Measurements from ENCODE around the gene EXOC3L2. TPM values are rescaled to one million over a fixed set of nuclear protein-coding genes. Genes with fewer than 3 reads are reported as not detected.

EXOC3L2 gene
- total RNA-seq, 1 experiment from 2014 or later, result not detected

GRCh38 chr19:45253396-45254027 is 8.3 kb upstream of the EXOC3L2 start:
- TSS peak; percentile 29 for BruUV-seq (replicated peaks)

More at GRCh38 chr19:45253396-45254027, 8.3 kb upstream of the EXOC3L2 start:
- Histone ChIP-seq H3K9ac (ENCODE audit: low read length) (no peak overlapping the region), H2AFZ (ENCODE audit: low read depth, low read length, poor library complexity, severe bottlenecking) (no peak overlapping the region), H4K20me1 (ENCODE audit: insufficient read depth) (no peaks in the 10 kb centered on the region), H3K4me3 (replicated peaks in 1 of 2; ENCODE audit: low read depth in 1 of 2, low read length in 2 of 2) (no peak overlapping the region), H3K9me3 (ENCODE audit: control insufficient read depth in 1 of 2, insufficient read depth in 1 of 2, low read depth in 1 of 2, low read length in 2 of 2) (no peaks in the 10 kb centered on the region), H3K79me2 (ENCODE audit: insufficient read depth, low read length) (peaks cover 38% of the 10 kb centered on the region), H3K36me3 (ENCODE audit: control insufficient read depth in 1 of 2, insufficient read depth in 2 of 2, low read length in 2 of 2) (no peaks in the 10 kb centered on the region), H3K9me2 (ENCODE audit: insufficient read depth) (no peaks in the 10 kb centered on the region), H3K4me2 (ENCODE audit: low read length) (peak overlapping the region; percentile 95; the same call in 1 of the 2 replicates), H3K4me1 (ENCODE audit: control insufficient read depth in 1 of 2, insufficient read depth in 2 of 2, low read length in 2 of 2) (peaks cover 11 to 31% of the 10 kb centered on the region in 2 experiments; a peak in 3 of 4 replicates), H3K27me3 (ENCODE audit: insufficient read depth, low read length) (no peaks in the 10 kb centered on the region), H3K27ac (ENCODE audit: low read depth, low read length) (no peak overlapping the region)
- intact Hi-C loops (cut with micrococcal nuclease), result no loop called here
- TF ChIP-seq ZBTB33 (IDR thresholded peaks at IDR 0.05; ENCODE audit: extremely low read depth, insufficient replicate concordance, low read length), result no peak
- CTCF ChIA-PET, result no interaction called here
- RAD21 ChIA-PET (ENCODE audit: low non-redundant PET in 1 of 2, low total read pairs in 2 of 2, uncharacterized antibody in 2 of 2, unreplicated experiment in 2 of 2), result no interaction called here
- POLR2A ChIA-PET, result no interaction called here
- ATAC-seq, result no peak
- DNase-seq (ENCODE audit: low read depth, low spot score), result no peak

Data from HCT116 (cell line).